ENCODE results near the gene FMNL2.
A peak's percentile ranks its signal among the peaks of the same experiment; 100 is the strongest.
"Not testable (repeated sequence)": the region's sequence is repeated elsewhere in the genome, so short reads cannot be mapped to it uniquely, and the experiment has no call there.

The FMNL2 gene

GRCh38 chr2:152335016-152335725, at the start of gene FMNL2:
TSS of gene FMNL2 (plus strand) at chr2:152335174.
- peak; percentile 72 for DNase-seq (ENCODE audit: low spot score)

DNA sequence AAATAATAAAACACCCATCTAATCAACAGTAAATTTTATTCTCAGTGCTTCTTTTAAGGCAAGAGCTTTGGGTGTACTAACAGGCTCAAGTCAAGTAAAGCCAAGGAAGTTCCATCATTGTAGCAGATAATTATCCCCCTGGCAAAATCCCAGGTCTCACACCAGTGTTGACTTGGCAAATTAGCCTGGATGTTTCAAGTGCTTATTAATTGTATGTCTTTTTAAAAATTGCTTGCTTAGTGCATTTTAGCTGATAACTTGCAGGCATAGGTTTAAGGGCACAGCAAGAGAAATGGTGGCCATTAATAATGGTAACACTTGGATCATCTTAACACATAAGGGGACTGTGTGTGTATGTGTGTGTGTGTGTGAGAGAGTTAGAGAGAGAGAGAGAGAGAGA, 42.0 kb upstream of the FMNL2 start:
- no peak for DNase-seq (ENCODE audit: low spot score)

GRCh38 chr2:152297715-152298114, 37.3 kb upstream of the FMNL2 start:
- DNase-seq (ENCODE audit: low spot score) = no peak

DNA sequence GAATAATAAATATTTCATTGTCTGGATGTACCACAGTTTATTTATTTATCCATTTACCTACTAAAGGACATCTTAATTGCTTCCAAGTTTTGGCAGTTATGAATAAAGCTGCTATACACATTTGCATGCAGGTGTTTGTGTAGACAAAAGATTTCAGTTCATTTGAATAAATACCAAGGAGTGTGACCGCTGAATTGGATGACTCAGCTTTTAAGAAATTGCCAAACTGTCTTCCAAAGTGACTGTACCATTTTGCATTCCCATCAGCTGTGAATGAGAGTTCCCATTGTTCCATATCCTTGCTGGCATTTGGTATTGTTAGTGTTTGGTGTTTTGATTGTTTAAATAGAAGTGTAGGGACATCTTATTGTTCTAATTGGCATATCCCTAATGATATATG, 36.2 kb upstream of the FMNL2 start:
- no peak for DNase-seq (ENCODE audit: low spot score)

- DNase-seq (ENCODE audit: low spot score) = no peak
These were observed 33.8 kb upstream of the FMNL2 start for GRCh38 chr2:152301131-152301530.

- DNase-seq (ENCODE audit: low spot score) = no peak
These were observed 31.0 kb upstream of the FMNL2 start for GRCh38 chr2:152303951-152304350.

- DNase-seq (ENCODE audit: low spot score) = no peak
These were observed 30.1 kb upstream of the FMNL2 start for GRCh38 chr2:152304836-152305235.

DNA sequence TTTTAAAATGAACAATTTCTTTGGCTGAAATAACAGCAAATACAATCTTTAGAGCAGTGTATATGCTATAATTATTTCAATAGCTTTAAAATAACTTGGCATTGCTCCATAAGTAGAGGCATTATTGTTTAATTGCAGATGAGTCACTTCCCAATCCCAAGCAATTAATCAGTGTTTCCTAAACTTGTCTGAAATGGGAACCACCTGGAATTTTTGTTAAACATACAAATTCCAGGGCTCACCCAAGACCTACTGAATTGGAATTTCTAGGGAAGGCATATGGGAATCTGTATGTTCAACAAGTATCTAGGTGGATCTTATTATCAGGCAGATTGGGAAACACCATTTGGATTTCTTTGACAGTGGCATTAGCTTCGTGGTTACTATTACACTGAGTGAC, 27.1 kb upstream of the FMNL2 start:
- DNase-seq (ENCODE audit: low spot score) = no peak

DNA sequence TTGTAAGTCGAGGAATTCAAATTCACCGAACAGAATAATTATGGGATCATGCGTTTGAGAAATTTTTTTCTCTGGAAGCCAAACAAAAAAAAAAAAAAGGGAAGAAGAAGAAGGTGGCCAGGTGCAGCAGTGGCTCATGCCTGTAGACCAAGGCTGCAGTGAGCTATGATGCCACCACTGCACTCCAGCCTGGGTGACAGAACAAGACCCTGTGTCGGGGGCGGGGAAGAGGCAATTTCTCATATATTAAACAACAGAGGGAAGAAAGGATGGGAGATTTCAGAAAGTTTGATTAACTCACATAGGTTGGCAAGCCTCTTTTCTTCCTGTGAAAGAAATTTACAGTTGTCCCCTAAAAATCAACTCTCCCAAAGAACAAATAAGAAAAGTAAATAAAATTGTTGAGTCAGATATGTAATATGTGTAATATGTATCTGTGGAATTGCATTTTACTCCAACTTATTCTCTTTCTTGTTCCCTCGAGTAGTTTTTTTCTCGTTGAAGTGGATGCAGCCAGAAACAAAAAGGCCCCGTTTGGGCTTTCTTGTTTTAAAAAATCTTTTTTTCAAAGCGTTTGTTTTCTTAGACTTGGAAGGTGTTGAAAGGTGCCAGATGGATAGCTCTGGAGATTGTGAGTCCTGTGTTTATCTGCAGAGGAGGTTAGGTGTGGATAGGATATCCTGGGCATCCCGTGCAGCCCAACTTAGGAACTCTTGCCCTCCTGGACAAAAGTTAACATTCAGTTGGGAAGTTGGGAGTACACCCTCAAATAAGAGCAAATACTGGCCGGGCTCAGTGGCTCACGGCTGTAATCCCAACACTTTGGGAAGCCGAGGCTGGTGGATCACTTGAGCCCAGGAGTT, 25.4 kb upstream of the FMNL2 start:
- DNase-seq (ENCODE audit: low spot score) = no peak

DNA sequence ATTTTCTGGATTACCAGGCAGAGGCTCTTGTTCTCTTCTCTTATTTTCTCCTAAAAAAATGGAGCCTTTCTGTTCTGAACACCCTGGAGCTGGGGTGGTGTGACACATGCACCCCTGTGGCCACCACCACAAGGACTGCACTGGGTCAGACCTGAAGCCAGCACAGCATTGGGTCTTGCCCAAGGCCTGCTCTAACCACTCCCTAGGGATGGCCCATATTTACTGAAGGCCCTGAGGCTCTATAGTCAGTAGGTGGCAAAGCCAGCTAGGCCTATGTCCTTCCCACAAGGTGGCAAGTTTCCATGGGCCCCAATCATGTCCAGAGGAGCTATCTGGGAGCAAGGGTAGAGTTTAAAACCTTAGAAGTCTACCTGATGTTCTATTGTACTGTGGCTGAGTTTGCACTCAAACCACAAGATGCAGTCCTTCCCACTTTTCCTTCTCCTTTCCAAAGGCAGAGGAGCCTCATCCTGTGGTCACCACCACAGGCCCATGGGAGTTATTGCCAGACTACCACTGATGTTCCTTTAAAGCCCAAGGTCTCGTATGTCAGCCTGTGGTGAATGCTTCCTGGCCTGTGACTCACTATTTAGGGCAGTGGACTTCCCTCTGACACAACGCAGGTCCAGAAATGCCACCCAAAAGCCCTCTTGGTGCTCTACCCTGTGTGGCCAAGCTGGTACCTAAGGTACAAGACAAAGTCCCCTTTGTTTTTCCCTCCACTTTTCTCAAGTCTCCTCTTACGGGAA, 15.0 kb upstream of the FMNL2 start:
- DNase-seq (ENCODE audit: low spot score) = no peak

DNA sequence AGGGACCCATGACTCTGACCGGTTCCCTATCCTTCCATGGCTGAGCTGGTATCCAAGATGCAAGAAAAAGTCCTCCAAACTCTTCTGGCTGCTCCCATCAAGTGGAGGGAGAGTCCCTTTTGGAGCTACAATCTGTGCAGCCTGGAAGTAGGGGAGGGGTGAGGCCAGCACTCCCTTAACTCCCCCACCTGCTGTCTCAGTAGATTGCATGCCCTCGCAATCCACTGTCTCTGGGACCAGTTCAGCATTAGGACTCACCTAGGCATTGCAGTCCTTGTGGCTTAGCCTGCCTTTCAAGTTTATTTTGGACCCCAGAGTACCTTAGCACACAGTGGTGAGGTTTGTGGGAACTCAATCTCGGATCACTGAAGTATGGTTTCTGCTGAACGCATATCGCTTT, 14.2 kb upstream of the FMNL2 start:
- no peak for DNase-seq (ENCODE audit: low spot score)

DNA sequence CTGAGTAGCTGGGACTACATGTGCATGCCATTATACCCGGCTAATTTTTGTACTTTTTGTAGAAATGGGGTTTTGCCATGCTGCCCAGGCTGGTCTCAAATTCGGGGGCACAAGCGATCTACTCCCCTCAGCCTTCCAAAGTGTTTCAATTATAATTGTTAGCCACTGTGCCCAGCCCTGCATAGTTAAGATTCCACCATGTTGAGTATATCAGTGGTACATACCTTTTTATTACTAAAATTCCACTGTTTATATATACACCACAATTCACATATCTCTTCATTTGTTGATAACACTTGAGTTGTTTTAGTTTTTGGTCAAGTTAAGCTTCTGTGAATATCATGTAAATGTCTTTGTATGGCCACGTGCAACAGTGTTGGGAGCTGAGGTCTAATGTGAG, 12.8 kb upstream of the FMNL2 start:
- DNase-seq (ENCODE audit: low spot score) = no peak

GRCh38 chr2:152325126-152325525, 9.8 kb upstream of the FMNL2 start:
- DNase-seq (ENCODE audit: low spot score) = not testable (repeated sequence)

- DNase-seq (ENCODE audit: low spot score) = no peak
These were observed 8.3 kb upstream of the FMNL2 start for GRCh38 chr2:152326710-152327109.

DNA sequence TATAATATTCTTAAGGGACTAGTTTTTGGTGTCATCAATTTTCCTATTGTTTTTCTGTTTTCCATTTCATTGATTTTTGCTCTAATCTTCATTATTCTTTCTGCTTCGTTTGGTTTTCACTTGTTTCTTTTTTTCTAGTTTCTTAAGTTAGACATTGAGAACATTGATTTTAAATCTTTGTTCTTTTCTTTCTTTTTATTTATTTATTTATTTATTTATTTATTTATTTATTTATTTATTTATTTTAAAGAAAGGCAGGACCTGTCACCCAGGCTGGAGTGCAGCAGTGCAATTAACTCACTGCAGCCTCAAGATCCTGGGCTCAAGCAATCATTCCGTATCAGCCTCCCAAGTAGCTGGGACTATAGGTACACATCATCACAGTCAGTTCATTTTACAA, 7.0 kb upstream of the FMNL2 start:
- no peak for DNase-seq (ENCODE audit: low spot score)

DNA sequence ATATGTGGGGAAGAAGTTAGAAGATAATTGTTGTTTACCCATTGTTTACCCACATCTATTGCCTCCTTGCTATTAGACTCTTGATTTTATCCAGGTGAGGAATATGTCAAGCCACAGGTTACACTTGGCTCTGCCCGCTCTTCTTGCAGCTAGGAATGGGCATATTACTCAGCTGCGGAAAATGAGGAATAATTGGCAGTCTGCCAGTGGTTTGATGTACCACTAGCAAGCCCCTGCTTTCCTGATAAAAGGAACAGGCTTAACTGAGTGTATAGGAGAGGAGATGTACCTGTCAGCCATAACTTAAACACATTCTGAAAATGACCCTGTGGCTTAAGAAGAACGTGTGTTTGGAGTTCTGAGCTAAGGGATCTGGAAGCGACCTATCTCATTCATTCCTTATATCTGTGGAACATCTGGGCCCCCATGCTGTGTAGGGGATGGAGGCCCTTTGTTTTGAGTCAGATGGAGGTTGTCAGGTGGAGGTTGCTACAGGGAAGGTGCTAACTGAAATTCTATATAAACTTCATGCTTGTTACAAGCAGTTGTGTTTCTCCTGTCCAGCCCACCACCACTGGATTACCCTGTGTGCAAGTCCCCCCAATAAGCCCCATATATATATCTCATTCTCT, 4.6 kb upstream of the FMNL2 start:
- no peak for DNase-seq (ENCODE audit: low spot score)

DNA sequence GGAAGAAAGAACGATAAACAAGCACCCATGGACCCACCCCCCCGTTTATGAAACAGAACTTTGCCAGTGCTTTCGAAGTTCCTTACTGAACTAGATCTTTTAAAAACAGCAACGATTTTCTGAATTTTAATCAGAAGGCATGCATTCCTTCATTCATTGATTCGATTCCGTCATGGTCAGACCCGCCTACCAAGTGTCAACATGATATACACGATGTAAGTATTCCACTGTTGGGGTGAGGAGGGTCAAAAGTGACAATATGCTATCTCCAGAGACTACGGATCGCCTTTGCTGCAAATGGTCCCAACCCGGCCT, 316 bp upstream of the FMNL2 start:
- no peak for DNase-seq (ENCODE audit: low spot score)

DNA sequence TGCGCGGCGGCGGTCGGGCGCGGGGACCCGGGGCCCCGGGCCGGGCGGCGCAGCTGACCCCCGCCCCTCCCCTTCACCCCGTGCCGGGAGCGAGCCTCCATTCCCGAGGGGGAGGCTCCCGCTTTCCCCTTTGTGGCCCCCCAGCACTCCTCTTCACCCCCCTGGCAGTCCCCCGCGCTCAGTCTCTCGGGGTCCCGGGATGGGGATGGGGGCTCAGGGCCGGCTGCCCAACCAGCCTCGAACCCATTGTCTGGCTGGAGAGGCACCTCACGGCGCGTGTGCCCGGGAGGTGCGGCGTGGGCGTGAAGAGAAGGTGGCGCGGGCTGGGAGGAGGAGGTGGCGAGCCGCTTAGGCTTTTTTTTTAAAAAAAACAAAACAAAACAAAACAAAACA, 748 bp downstream of the FMNL2 start:
- DNase-seq (ENCODE audit: low spot score) = no peak

GRCh38 chr2:152336119-152336853, 1.3 kb downstream of the FMNL2 start:
- DNase-seq (ENCODE audit: low spot score) = peak; percentile 1

DNA sequence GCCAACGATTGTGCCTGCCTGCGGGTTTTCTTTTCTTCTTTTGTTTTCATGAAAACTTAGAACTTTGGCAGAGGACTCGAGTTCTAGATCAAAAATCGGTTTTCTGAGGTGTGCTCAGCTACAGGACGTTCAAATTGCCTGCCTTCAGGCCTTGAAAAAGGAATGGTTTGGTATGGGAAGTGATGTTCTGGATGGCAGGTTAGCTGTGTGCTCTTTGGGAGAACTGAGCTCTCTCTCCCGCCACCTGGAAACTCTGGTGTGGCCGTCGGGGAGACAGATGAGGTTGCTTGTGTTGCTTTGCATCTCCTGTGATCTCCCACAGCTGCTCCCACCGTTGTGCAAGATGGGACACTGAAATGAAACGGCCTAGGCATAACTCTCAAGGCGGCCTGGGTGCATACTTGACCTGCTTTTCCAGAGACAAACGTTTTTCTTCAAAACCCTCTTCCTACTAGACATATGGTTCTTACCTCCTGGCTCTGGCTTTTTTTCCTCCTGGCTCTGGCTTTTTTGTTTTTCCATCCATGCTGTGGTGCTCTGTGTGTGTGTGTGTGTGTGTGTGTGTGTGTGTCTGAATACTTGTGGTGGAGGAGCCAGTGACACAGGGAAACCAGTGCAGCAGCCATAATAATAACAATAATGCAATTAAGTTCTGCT, 2.0 kb downstream of the FMNL2 start:
- no peak for DNase-seq (ENCODE audit: low spot score)

DNA sequence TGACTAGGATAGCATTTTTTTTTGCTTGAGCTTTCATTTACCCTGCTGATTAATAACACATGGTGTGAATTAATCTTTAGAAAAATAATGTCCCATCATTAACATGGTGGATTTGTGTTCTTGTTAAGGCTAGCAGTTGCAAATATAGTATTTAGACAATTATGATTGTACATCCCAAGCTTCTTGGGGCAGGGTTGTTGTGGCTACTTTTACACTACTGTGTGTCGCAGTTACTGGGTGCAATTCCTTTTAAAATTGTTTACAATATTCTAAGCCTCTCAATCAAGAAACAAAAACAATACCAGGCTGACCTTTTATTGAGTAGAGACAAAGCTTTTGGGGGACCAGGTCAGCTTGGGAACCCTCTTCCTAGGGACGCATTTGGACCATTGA, 2.5 kb downstream of the FMNL2 start:
- no peak for DNase-seq (ENCODE audit: low spot score)

All from activated CD4-positive, alpha-beta T cell treated with anti-CD3 and anti-CD28 coated beads, Interleukin-2, Interleukin-4, amounts not matched to agents 100 ng/mL and 50 ng/mL, durations not matched to agents 16 hours and 8 hours (primary cell).